ENCODE results near the gene SLC28A3. TPM values are rescaled to one million over a fixed set of nuclear protein-coding genes. Genes with fewer than 3 reads are reported as not detected.

Gene SLC28A3
- total RNA-seq, 3 donors from 2014 or later: 0.35 to 7.2 (median 0.41) TPM

DNA sequence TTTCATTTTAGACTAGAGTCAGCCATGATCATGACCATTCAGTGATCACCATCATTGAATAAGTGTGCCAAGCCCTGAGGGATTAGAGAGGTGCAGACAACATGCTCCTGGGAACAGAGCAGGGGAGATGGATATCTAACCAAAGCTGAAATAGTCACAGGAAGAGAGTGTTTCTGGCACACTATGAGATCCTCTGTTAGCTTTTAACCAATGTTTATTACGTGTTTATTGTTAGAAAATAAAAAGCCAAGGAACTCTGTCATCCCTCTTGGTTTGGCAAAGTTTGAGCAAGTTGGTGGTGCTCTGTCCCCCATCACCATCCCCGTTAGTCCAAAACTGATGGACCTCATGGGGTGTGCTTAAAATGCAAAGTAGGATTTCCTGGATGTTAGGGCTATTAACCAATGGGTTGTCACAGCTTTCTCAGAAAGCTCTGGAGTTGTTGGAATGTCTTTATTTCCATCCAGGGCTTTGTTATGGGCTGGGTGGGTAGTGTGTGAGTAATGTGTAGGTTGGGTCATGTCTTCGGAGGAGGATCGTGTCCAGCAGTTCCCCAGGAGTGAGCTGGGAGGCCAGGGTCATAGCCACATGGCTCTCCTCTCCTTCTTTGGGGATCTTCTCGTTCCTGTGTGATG, 34.9 kb downstream of the SLC28A3 start:
- no peak for DNase-seq
- Histone ChIP-seq H3K36me3 (ENCODE audit: low read depth) (no peaks in the 10 kb centered on the region), H3K4me1 (ENCODE audit: low read depth) (peaks cover 11% of the 10 kb centered on the region), H3K4me3 (no peak overlapping the region), H3K9me3 (no peaks in the 10 kb centered on the region)
- intact Hi-C loops (cut with DNase I, micrococcal nuclease): no loop called here
- peak; percentile 64 for ATAC-seq
- TF ChIP-seq, protein P1, sequence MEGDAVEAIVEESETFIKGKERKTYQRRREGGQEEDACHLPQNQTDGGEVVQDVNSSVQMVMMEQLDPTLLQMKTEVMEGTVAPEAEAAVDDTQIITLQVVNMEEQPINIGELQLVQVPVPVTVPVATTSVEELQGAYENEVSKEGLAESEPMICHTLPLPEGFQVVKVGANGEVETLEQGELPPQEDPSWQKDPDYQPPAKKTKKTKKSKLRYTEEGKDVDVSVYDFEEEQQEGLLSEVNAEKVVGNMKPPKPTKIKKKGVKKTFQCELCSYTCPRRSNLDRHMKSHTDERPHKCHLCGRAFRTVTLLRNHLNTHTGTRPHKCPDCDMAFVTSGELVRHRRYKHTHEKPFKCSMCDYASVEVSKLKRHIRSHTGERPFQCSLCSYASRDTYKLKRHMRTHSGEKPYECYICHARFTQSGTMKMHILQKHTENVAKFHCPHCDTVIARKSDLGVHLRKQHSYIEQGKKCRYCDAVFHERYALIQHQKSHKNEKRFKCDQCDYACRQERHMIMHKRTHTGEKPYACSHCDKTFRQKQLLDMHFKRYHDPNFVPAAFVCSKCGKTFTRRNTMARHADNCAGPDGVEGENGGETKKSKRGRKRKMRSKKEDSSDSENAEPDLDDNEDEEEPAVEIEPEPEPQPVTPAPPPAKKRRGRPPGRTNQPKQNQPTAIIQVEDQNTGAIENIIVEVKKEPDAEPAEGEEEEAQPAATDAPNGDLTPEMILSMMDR (IDR thresholded peaks at IDR 0.05): no peak

DNA sequence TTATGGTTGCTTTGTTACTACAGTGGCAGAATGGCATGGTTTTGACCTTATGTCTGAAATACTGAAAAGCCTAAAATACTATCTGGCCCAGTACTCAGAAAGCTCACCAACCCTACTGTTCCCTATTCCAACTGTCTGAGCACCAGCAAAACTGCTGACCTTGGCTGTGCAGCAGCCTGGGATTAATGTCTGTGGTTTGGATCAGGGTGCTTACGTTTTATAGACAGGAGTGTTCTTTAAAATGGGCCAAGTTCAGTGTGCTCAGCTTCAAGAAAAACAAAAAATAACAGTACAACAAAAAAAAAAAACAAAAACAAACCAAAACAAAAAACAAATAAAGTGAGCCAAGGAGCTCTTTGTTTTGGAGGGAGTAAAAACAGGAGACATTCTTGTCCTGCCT, 36.4 kb downstream of the SLC28A3 start:
- intact Hi-C loops (cut with DNase I, micrococcal nuclease): no loop called here
- H3K9me3 ChIP-seq: no peaks in the 10 kb centered on the region
- no peak for DNase-seq
- no peak overlapping the region for H3K4me3 ChIP-seq
- ATAC-seq: no peak
- peaks cover 11% of the 10 kb centered on the region for H3K4me1 ChIP-seq (ENCODE audit: low read depth)
- H3K36me3 ChIP-seq (ENCODE audit: low read depth): no peaks in the 10 kb centered on the region
- TF ChIP-seq, protein P1 (IDR thresholded peaks at IDR 0.05): no peak

DNA sequence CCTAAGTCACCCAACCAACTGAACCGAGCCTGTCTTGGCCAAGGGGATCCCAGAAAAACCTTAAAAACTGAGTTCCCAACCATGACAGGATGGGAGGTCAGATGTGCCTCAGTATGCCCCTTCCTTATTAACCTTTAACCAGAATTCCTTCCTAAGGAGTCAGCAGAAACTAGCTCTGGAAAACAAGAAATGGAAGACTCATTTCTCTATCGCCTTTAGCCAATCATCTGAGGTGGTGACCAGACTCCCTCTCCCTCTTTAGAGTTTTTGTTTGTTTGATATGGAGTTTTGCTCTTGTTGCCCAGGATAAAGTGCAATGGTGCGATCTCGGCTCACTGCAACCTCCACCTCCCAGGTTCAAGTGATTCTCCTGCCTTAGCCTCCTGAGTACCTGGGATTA, 37.5 kb downstream of the SLC28A3 start:
- TF ChIP-seq, protein P1 (IDR thresholded peaks at IDR 0.05): no peak
- H3K36me3 ChIP-seq (ENCODE audit: low read depth): no peaks in the 10 kb centered on the region
- no peak for DNase-seq
- ATAC-seq: no peak
- H3K4me3 ChIP-seq: no peak overlapping the region
- no peaks in the 10 kb centered on the region for H3K9me3 ChIP-seq
- H3K4me1 ChIP-seq (ENCODE audit: low read depth): peaks cover 11% of the 10 kb centered on the region
- intact Hi-C loops (cut with DNase I, micrococcal nuclease): no loop called here

DNA sequence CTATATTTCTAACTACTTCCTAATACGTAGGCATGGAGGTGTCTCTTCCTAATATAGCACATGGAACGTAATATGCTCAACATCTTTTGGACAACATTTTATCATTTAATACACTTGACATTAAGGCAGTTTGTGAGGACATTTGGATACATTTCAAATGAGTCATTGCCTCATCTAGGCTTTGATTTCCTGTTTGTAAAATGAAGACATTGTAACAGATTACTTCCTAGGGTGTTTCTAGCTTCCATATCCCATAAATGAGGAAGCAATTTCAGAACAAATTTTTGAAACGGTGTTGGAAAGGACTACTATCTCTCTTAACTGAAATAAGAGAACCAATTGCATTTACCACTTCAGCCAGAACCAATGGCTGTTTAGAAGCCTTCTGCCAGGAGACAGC, 38.7 kb downstream of the SLC28A3 start:
- TF ChIP-seq, protein P1 (IDR thresholded peaks at IDR 0.05): no peak
- H3K4me1 ChIP-seq (ENCODE audit: low read depth): peaks cover 11% of the 10 kb centered on the region
- peak; percentile 40 for ATAC-seq
- no peak for DNase-seq
- intact Hi-C loops (cut with DNase I, micrococcal nuclease): no loop called here
- no peaks in the 10 kb centered on the region for H3K36me3 ChIP-seq (ENCODE audit: low read depth)
- no peaks in the 10 kb centered on the region for H3K9me3 ChIP-seq
- no peak overlapping the region for H3K4me3 ChIP-seq

DNA sequence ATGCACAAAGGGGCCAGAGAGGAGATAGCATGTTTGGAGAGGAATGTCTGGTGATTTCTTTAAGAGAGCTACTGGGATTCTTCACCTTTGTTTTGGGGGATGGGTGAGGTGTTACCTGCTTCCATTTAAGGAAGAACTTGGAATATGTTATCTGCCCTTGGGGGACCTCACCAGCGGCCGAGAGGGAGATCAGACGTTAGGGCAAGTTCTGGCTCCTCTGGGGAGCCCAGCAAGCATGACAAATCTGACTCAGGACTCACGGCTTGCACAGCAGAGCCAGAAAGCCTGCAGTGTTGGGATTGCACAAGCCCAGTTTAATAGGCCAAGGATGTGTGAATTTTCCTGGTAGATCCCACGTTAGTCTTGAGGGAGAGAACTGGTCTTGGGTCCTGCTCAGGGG, 40.3 kb downstream of the SLC28A3 start:
- intact Hi-C loops (cut with DNase I, micrococcal nuclease): no loop called here
- Histone ChIP-seq H3K4me3 (no peak overlapping the region), H3K36me3 (ENCODE audit: low read depth) (no peaks in the 10 kb centered on the region), H3K9me3 (no peaks in the 10 kb centered on the region), H3K4me1 (ENCODE audit: low read depth) (peaks cover 9% of the 10 kb centered on the region)
- TF ChIP-seq, protein P1 (IDR thresholded peaks at IDR 0.05): no peak
- DNase-seq (no peak), ATAC-seq (no peak)
